GM19099 (cell line): Measurements from ENCODE around the gene TMEM131L.

Experiments used
- POLR2A ChIP-seq: IDR thresholded peaks from 3 replicates; pipeline ENCODE4 v1.6.1; 2011; ENCODE audit warnings: low read depth; ENCODE audit not compliant: insufficient read length; ENCODE audit errors: extremely low read depth

Gene TMEM131L

GRCh38 chr4:153466081-153466948 lies at the start of gene TMEM131L:
TSS of gene TMEM131L (plus strand) at chr4:153466360. CDS start at chr4:153466398, 38 bp downstream.
- TF ChIP-seq POLR2A = peak; percentile 76

- TF ChIP-seq POLR2A = no peak
Measured at GRCh38 chr4:153418121-153418520, 48.0 kb upstream of the TMEM131L start.

- TF ChIP-seq POLR2A = no peak
Measured at GRCh38 chr4:153418558-153418957, 47.6 kb upstream of the TMEM131L start.

GRCh38 chr4:153419029-153419428 lies 47.1 kb upstream of the TMEM131L start:
- TF ChIP-seq POLR2A = no peak

- TF ChIP-seq POLR2A = no peak
Measured at GRCh38 chr4:153419673-153420278, 46.4 kb upstream of the TMEM131L start.

GRCh38 chr4:153420361-153420760 lies 45.8 kb upstream of the TMEM131L start:
- no peak for TF ChIP-seq POLR2A

GRCh38 chr4:153421941-153422340 lies 44.2 kb upstream of the TMEM131L start:
- TF ChIP-seq POLR2A = no peak

GRCh38 chr4:153426207-153426885 lies 39.8 kb upstream of the TMEM131L start:
- TF ChIP-seq POLR2A = no peak

- no peak for TF ChIP-seq POLR2A
Measured at GRCh38 chr4:153427363-153428071, 38.6 kb upstream of the TMEM131L start.

GRCh38 chr4:153428941-153429475 lies 37.2 kb upstream of the TMEM131L start:
- TF ChIP-seq POLR2A = no peak

GRCh38 chr4:153432965-153433753 lies 33.0 kb upstream of the TMEM131L start:
- peak; percentile 48 for TF ChIP-seq POLR2A

- no peak for TF ChIP-seq POLR2A
Measured at GRCh38 chr4:153433754-153434105, 32.4 kb upstream of the TMEM131L start.

- TF ChIP-seq POLR2A = no peak
Measured at GRCh38 chr4:153434190-153434589, 32.0 kb upstream of the TMEM131L start.
